Fibroblast of the aortic adventitia (primary cell): ENCODE measurements around the gene ANKFN1. TPM values are rescaled to one million over a fixed set of nuclear protein-coding genes. Genes with fewer than 3 reads are reported as not detected.
A peak's percentile ranks its signal among the peaks of the same experiment; 100 is the strongest.

Source experiments
- DNase-seq: peaks from one replicate; pipeline ENCODE4 v3.0.0-alpha.2; 2010; ENCODE audit warnings: low read depth
- H3K4me3 ChIP-seq: 2 replicates; pipeline ENCODE4 v1.5.1; 2011; ENCODE audit warnings: low read depth, mild to moderate bottlenecking, control low read depth, low read length, moderate library complexity
- CTCF ChIP-seq: IDR thresholded peaks from 2 replicates; pipeline ENCODE4 v1.5.1; 2011; ENCODE audit warnings: mild to moderate bottlenecking, low read length, control low read depth, inconsistent platforms; ENCODE audit not compliant: insufficient read depth
- total RNA-seq: library from RNA; depleted of rRNA; stranded (reverse); fragments of >200 nt; gene quantifications from 2 replicates; pipeline ENCODE4 v1.2.3, GENCODE V29; 2012; ENCODE audit warnings: low replicate concordance

Gene ANKFN1
- total RNA-seq, 1 donor, result not detected

- no peak for DNase-seq
Observed at GRCh38 chr17:56130026-56130425, 23.2 kb upstream of the ANKFN1 start.

DNA sequence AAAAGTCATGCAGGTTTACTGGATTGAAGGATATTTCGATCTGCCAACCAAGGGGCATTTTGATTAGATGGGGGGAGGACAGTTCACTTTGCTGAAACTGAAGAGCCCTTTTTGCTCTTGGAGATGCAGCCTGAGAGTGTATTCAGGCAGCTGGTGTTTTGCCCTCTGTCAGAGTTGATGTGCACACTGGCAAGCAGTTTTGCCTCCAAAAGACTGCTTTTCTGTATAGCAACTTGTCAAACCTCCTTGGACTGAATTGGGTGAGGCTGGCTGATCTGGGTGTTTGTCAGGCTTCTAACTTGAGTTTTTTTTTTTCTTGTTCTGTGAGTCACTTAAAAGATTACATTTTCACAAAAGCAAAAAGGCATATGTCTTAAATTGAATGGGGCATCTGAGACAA, 22.6 kb upstream of the ANKFN1 start:
- no peak for DNase-seq
- H3K4me3 ChIP-seq, result no peak overlapping the region
- no peak for TF ChIP-seq CTCF

More at GRCh38 chr17:56130026-56130425, 23.2 kb upstream of the ANKFN1 start:
- TF ChIP-seq CTCF, result no peak
- H3K4me3 ChIP-seq, result no peak overlapping the region

GRCh38 chr17:56131431-56131830, 21.8 kb upstream of the ANKFN1 start:
- H3K4me3 ChIP-seq, result no peak overlapping the region
- TF ChIP-seq CTCF, result no peak
- DNase-seq, result peak; percentile 28

- peak; percentile 50 for DNase-seq
- no peak for TF ChIP-seq CTCF
Observed at GRCh38 chr17:56136301-56136700, 17.0 kb upstream of the ANKFN1 start.

DNA sequence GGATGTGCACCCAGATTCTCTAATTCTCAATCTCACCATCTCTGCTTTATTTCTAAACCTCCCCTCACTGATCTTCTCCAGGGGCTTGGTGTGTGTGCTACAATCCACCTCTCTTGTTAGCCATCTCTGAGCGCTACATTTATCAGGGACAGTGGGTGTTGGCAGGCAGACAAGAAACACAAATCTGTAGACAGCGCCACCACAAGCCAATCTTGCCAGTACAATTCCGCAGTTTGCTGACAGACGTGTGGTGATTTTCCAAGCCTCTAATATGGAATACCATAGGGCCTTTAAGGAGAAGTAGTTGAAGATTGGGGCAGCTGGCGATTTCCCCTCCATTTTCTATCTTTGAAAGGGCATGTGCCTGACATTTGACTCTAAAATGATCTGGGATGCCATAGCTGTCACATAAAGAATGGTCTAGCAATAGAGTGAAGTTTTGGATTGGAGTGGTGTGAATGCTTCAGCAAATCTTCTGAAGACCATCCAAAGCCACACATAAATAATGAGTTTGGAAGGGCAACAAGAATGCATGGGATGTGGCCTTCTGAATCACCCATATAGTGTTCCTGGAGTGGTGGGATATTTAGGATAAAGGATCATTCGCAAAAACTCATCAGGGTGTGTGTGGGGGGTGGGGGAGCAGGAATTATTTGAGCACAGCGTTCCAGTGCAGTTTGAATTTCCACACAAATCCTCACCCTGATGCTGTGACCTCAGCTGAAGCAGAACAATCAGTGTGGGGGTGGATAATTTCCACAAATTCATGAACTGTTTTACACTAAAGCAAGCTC, 12.0 kb upstream of the ANKFN1 start:
- no peak for TF ChIP-seq CTCF
- DNase-seq, result peak; percentile 66
- H3K4me3 ChIP-seq, result no peak overlapping the region

More at GRCh38 chr17:56136301-56136700, 17.0 kb upstream of the ANKFN1 start:
- H3K4me3 ChIP-seq, result no peak overlapping the region

- TF ChIP-seq CTCF, result no peak
- H3K4me3 ChIP-seq, result no peak overlapping the region
- DNase-seq, result peak; percentile 96
Observed at GRCh38 chr17:56142325-56142724, 10.9 kb upstream of the ANKFN1 start.
